C1 segment of cervical spinal cord (tissue), 14 donors: ENCODE measurements around the gene PFKP.
A peak's percentile ranks its signal among the peaks of the same experiment; 100 is the strongest.

Experiments
- DNase-seq, 14 donors: peaks; one replicate each; lab custom pipeline; 2025; lab: John Stamatoyannopoulos, UW

The PFKP gene

GRCh38 chr10:3069876-3070275 is 2.5 kb downstream of the PFKP start:
- DNase-seq, result peak in 1 of 14 donors; percentile 13

DNA sequence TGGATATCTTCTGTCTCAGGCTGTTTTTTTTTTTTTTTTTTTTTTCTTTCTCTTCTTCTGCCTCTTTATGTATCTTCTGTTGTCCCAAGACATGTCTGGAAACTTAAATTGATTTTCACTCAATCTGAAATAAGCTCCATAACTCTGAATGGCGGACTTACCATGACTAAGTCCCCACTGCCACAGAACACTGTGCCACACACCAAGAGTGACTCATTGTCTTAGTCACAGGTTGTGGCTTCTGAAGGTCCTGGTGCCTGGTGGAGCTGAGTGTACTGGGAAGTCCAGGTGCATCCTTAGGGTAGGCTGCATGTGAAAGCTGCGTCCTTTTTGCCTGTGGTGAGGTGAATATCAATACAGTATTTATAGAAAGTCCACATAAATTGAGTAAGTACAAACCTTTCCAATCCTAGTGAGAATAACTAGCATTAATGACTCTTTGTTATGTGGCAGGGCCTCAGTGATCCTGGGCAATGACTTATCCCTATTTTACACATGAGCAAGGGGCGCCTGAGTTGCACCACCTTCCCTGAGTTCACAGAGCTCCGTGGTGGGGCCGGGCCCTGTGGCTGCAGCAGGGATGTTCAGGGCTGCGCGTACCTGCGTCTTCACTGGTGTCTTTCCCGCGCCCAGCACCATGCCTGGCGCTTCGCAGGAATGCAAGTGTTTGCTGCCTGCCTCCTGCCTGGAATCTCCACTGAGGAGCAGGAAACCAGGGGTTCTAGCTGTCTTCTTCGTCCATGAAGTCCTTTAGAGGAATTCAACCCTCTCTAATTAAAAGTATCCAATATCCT is 4.3 kb downstream of the PFKP start:
- DNase-seq, result peak in 1 of 14 donors; percentile 36

- peak in 1 of 14 donors; percentile 16 for DNase-seq
Measured at GRCh38 chr10:3072641-3073360, 5.5 kb downstream of the PFKP start.

DNA sequence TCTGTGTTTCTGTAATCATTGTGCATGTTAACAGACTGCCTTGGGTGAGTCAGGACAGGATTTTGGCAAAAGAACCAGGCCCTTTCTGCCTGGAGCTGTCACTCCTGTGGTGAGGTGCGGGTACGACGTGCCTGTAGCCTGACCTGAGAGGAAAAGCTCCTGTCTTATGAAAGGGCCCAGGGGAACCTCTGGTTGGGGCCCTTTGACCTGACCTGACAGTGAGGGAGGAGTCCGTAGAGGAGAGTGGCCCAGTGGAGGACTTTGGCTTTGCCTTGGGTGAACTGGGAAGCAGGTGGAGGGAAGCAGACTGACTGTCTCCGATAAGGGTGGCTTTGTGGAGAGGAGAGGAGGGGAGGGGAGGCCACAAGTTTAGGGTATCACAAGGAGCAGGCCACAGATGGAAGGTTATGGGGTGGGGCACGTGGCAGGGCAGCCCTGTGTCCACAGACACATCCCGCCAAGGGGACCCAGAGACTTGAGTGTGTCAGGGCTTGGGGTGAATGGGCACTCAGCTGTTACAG is 6.9 kb downstream of the PFKP start:
- DNase-seq, result peak in 1 of 14 donors; percentile 62

- no peak for DNase-seq
Measured at GRCh38 chr10:3074985-3075600, 7.7 kb downstream of the PFKP start.

DNA sequence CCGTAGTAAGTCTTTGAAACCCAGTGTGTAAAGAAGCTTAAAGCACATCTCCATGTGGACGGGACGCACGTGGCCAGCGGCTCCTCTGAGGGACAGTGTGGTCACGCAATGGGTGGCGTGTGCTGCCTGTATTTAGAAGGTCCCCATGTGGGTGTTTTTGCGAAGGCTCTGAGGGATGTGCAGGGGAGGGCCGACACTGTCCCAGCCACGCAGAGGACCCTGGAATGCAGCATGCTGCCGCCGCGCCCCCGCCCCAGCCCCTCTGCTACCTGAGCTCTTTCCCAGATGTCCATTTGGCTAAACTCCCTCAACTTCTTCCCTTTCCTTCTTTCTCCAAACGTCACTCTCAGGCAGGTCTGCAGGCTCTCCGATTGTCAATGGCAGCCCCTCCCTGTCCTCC is 8.8 kb downstream of the PFKP start:
- DNase-seq, result no peak

DNA sequence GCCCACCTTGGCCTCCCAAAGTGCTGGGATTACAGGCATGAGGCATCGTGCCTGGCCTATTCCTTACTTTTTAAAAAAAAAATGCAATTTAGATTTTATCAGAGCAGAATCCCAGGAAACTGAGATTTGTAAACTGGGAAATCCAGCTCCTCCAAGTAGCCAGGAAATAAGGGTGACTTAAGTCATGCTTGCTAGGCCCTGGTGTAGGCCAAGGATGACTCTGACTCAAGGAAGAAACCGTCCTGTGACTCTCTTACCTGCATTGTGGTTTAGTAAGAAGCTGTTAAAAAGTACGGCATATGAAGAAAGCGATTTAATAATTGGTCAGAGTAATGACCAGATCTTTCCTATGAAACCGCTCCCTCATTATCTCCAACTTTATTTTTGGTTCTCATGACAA is 10.2 kb downstream of the PFKP start:
- no peak for DNase-seq

- peak in 1 of 14 donors; percentile 82 for DNase-seq
Measured at GRCh38 chr10:3077940-3078630, 10.7 kb downstream of the PFKP start.

GRCh38 chr10:3081383-3081981 is 14.1 kb downstream of the PFKP start:
- DNase-seq, result no peak

- DNase-seq, result no peak
Measured at GRCh38 chr10:3082290-3082689, 14.9 kb downstream of the PFKP start.

DNA sequence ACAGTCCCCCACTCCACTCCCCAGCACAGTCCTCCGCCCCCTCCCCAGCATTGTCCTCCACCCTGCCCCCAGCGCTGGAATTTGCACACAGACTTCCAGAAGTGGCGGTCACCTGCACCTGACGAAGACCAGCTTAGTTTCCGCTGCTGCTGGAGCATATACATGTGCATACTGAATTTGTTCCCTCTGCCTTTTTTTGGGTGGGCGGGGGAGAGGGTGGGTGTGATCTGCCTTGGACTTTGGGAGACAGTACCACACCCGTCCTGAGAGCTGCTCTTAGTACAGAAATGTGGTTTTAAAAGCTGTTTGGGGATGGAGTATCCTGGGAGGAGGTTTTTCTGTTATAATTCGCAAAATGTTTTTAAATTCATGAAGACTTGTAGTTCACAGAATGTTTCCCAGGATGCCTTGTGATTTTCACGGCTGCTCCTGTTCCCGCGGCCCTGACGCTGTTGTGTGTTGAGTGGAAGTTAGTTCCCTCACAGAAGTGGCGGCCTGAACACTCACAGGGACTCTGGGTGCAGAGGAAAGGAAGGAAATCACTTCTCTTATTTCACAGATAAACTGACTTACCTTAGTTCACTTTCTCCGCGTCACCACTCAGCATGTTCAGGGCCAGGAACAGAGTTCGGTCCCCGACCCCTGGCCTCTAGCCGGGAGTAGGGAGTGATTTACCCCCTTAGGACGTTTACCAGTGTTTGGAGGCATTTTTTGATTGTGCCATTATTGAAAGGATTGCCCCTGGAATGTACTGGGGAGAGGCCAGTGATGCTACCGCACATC is 18.6 kb downstream of the PFKP start:
- no peak for DNase-seq

DNA sequence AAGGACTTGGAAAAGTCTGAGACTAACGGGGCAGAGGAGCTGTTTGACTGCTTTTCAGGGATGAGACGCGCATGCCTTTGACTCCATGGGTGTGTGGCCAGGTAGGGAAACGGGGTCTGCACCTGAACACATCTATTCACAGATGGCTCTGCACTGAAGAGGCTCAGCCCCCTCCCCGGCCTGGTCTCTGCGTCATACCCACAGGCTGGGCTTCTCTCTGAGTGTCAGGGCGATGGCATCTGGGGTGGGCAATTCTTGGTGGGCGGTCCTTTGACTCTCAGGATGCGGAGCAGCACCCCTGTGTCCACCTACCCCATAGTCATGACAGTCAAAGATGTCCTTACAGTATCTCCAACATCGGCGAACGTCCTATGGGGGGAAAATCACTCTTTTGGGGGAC is 23.0 kb downstream of the PFKP start:
- DNase-seq, result no peak

GRCh38 chr10:3090914-3091787 is 23.8 kb downstream of the PFKP start:
- DNase-seq, result peak in 9 of 14 donors; percentile 6 to 76 (median 28)

DNA sequence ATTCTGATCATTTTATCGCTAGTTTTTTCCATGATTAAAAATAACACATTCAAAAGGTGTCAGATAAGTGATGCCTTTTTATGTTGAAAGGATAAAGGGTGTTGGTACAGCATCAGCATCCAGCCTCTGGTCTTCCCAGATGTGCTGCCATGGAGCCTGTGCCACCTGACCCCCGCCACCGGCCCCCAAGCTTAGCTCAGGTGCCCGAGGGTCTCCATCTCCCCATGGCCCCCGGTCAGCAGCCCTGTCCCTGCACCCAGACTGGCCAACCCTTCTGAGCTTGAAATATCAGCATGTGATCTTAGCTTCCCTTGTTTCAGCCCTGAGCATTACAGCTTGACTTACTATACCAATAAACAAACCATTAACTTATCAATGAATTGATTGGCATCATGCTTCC is 24.6 kb downstream of the PFKP start:
- no peak for DNase-seq

GRCh38 chr10:3093996-3094395 is 26.6 kb downstream of the PFKP start:
- no peak for DNase-seq

DNA sequence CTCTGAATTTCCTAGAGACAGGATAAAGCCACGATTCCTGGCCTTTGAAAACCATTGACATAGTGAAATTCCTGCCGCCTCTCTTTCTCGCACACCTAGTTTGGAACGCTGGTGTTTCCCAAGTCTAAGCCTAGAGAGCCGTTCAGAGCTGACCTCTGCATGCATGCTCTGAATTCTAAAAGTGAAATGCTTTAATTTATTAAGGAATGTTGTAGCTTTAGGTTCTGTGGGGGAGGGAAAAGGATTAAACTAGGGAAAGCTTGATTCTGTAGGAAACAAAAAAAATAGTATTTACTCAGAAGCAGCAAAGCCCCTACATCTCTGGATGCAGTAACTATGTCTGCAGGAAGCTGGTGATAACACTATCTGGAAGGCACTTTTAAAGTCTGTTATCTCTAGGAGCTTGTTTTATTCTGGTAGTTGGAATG is 27.3 kb downstream of the PFKP start:
- DNase-seq, result no peak

DNA sequence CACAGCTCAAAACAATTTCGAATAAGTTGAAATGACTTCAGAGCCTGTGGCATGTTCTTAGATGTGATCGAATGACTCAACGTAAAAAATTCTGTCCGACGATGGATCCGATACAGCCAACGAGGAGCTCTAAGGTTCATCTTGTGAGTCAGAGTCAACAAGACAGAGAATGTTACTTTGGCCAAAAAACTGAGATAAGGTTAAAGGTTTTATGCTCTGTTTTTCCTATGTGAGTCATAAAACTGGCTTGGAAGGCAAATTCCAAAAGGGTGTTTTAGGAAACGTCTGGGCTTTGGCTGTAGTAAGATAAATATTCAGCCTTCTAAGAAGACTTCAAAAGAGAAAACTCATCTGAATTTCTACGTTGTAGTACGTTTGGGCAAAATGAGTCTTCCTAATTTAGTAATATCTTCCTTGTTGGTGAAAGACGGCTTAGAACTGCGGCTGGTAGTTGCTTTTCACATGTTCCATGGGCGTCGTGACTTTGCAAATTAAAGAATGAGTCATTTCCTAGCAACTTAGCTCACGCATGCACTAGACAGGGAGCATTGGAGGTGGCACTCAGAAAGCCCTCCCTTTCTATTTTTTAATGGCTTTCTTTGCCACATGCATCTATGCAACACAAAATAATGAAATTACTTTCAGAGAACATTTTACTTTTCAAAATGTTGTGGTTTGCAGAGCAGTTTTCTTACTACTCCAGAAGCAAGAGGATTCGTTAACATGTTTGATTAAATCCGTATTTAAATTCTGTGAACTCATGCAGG is 28.2 kb downstream of the PFKP start:
- DNase-seq, result no peak

- no peak for DNase-seq
Measured at GRCh38 chr10:3096149-3096548, 28.8 kb downstream of the PFKP start.

DNA sequence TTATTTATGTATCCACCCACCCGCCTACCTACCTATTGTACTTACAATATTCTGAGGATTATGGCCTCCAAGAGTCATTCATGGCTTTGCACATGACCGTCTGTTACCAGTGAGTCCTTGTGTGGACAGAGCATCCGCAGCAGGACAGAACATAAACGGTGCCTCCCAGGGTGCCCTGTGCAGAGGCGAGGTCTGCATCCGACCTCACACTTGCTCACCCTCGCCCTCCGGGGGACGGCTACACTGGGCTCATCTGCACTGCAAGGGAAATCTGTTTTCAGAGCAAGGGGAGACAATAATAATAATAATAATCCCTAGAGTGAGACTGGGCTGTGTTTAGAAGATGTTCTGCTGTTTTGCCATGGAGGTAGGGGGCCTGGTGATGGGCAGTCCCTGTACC is 29.8 kb downstream of the PFKP start:
- DNase-seq, result no peak
